ENCODE data around the gene ITPK1.

The ITPK1 gene

GRCh38 chr14:93033084-93033982, 82.4 kb downstream of the ITPK1 start:
- no peak for DNase-seq (ENCODE audit: insufficient read length, low spot score)

GRCh38 chr14:93032421-93032936, 83.2 kb downstream of the ITPK1 start:
- no peak for FAIRE-seq
- no peak for DNase-seq (ENCODE audit: insufficient read length, low spot score)

More at GRCh38 chr14:93033084-93033982, 82.4 kb downstream of the ITPK1 start:
- no peak for FAIRE-seq

DNA sequence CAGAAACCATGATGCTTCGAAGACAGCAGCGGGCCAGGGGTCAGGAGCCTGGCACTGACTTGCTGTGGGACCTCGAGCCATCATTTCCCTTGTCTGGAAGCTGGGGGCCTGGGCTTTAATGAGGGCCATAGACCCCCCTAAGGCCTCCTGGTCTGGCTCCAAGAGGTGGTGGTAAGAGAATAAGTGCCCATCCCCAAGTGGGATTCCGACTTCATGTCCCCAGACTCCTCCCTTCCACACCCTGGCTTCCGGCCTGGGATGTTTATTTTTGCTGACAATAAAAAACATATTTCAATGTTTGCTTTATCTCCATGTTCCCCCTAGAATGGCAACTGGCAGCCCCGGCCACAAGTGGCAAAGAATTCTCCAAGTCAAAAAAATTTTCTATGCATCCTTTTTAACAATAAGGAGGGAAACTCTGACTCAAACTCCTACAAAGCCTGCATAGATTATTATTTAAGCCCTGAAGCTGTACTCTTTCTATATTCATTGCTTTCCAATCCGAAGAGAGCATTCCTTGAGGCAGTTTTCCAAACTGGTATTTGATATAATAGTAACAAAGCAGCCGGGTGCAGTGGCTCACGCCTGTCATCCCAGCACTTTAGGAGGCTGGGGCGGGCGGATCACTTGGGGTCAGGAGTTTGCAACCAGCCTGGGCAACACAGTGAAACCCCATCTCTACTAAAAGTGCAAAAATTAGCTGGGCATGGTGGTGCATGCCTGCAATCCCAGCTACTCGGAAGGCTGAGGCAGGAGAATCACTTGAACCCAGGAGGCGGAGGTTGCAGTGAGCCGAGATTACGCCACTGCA, 84.0 kb downstream of the ITPK1 start:
- DNase-seq (ENCODE audit: insufficient read length, low spot score) (no peak), FAIRE-seq (no peak)

DNA sequence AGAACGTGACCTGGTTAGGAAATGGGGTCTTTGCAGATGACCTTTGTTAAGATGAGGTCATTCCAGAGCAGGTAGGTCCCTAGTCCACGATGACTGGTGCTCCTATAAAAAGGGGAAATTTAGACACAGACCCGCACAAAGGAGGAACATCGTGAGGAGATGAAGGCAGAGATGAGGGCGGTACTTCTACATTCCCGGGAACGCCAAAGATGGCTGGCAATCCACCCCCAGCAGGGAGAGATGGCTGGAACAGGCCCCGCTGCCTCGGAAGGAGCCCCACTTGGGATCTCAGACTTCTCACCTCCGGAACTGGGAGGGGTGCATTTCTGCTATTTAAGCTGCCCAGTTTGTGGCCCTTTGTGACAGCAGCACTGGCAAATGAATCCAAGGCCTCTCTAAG, 85.0 kb downstream of the ITPK1 start:
- FAIRE-seq = no peak

DNA sequence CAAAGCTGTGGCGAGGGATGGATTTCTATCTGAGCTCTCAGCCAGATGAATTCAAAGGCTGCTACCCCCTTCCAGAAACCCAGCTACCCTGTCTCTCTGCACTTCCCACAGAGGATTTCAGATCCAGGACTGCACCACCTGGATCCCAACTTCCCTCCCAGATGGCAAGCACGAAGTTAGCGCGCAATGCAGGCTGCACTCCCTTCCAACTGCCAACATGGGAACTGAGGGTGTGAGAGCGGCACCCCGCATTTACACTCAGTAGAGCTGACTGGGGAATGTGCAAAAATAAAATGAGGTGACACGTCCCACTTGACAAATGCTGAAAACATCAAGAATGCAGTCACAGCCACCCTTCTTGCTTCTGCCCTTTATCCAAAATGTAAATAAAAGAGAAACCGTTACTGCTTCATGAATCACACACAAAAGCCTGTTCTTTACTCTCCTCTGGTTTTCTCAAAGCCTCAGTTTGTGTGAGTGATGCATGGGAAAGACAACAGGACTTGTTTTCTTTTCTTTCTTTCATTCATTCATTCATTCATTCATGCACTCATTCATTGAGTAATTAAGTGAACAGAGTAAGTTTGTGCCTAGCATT, 85.7 kb downstream of the ITPK1 start:
- DNase-seq (ENCODE audit: insufficient read length, low spot score) = no peak
- no peak for FAIRE-seq

More for the DNA sequence above, 85.0 kb downstream of the ITPK1 start:
- no peak for DNase-seq (ENCODE audit: insufficient read length, low spot score)

DNA sequence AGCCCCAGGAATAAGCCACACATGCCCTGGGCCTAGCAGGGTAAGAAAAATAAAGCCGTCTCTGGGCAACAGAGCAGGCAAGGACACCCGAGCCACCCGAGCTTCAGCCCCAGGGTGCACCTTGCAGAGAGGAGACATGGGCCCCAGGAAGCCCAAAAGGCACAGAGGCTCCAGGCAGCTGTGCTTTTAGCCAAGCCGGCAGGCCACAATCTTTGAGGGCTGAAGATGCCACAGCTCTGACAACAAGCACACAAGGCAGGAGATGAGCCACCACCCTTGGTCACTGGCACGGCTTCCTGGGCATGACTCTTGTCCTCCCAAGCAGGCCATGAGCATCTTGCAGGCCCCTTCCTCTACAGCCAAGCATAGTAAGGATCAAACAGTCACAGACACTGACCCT, 86.3 kb downstream of the ITPK1 start:
- no peak for FAIRE-seq
- no peak for DNase-seq (ENCODE audit: insufficient read length, low spot score)

- FAIRE-seq (no peak), DNase-seq (ENCODE audit: insufficient read length, low spot score) (no peak)
Measured at GRCh38 chr14:93028724-93029076, 87.0 kb downstream of the ITPK1 start.

DNA sequence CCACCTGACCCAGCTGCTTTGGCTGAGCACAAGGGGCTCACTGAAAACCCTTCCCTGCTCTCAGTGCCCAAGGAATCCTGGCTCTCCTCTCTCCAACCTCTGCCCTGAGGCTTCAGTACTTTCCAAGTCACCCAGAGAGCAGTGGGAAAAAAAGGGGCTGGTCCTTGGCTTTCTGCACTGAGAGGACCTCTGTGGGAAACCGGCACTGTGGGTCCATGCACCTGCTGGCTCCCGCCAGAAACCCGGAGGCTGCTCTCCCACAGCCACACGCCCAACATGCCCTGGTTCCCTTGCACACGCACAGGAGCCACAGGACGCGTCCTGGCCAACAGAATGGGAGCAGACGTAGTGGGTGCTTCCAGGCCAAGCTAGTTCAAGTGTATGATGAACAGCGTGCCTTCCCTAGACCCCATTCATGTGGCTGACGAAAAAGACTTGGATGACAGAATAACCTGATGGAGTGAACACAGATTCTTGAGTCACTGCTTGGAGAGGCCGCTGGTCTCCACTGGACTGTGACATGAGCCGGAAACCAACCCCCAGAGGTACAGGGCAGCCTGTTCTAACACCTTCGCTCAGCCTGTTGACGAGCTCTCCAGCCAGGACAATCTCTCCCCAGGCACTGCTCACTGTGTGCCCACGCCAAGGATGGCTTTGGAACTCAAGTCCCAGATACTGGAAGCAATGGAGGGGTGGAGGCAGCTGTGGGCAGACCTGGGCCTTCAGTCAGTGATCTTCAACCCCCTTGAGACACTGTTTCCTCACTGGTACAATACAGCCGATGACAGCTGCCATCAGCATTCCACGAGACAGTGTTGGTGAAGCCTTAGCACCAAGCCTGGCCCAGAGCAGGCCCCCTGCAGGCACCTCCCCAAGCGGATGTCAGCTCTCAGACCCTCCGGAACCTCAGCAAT, 87.7 kb downstream of the ITPK1 start:
- DNase-seq (ENCODE audit: insufficient read length, low spot score) (no peak), FAIRE-seq (peak; percentile 13)

DNA sequence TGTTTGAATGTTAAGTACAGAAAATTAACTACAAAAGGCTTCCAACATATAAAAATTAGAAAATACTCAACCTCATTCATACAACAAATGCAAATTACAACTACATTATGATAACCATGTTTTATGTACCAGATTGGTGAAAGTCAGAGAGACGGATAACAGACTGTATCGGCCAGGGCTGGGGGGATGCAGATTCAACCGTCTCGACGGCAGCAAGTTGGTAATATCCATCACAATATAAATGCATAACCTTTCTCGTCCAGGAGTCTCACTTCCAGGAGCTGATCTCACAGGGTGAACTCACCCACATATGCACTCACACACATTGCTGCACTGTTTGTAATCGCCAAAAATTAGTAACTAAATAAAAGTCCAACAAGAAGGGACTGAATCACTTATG, 89.4 kb downstream of the ITPK1 start:
- DNase-seq (ENCODE audit: insufficient read length, low spot score) (no peak), FAIRE-seq (no peak)

- FAIRE-seq (no peak), DNase-seq (ENCODE audit: insufficient read length, low spot score) (no peak)
Measured at GRCh38 chr14:93025055-93025454, 90.7 kb downstream of the ITPK1 start.

DNA sequence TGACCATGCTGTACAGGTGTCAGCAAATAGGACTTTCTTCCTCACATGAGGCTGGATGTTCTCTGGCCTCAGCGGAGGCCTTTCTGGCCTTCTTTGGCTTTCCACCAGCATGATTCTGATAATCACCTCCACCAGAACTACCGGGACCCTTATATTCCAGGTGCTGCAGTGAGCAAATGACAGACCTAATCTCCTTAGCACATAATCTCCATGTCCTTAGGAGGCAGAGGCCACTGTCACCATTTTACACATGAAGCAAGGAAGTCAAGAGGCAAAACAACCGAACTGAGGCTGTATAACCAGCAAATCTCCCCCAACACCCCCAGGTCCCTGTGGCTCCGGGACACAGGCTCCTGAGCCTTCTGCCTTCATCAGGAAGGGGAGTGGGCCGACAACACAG, 91.2 kb downstream of the ITPK1 start:
- DNase-seq (ENCODE audit: insufficient read length, low spot score) (no peak), FAIRE-seq (no peak)

- DNase-seq (ENCODE audit: insufficient read length, low spot score) = no peak
- FAIRE-seq = no peak
Measured at GRCh38 chr14:93023802-93024434, 91.8 kb downstream of the ITPK1 start.

- FAIRE-seq (no peak), DNase-seq (ENCODE audit: insufficient read length, low spot score) (no peak)
Measured at GRCh38 chr14:93023039-93023438, 92.7 kb downstream of the ITPK1 start.

GRCh38 chr14:93019970-93020369, 95.8 kb downstream of the ITPK1 start:
- no peak for FAIRE-seq

GRCh38 chr14:93019367-93019843, 96.3 kb downstream of the ITPK1 start:
- DNase-seq (ENCODE audit: insufficient read length, low spot score) = no peak
- FAIRE-seq = no peak

More at GRCh38 chr14:93019970-93020369, 95.8 kb downstream of the ITPK1 start:
- no peak for DNase-seq (ENCODE audit: insufficient read length, low spot score)

GRCh38 chr14:93018366-93018765, 97.4 kb downstream of the ITPK1 start:
- no peak for FAIRE-seq
- no peak for DNase-seq (ENCODE audit: insufficient read length, low spot score)

DNA sequence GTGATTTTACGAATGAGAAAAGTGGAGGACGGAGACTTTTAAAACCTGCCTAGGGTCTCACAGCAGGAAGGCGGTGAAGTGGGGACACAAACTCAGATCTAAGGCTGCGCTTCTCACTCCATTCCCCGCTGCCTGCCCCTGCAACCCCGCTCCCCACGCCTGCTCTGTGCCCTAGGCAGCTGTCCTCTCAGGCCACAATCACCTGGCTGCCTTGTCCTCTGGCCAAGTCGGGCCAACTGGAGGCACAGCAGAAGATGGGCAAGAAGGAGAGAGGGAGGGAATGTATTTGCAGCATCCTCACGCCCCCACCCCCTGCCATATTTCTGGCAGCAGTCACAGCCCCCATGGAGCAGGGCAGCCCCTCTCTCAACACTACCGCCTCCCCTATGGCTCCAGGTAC, 97.8 kb downstream of the ITPK1 start:
- DNase-seq (ENCODE audit: insufficient read length, low spot score) (no peak), FAIRE-seq (no peak)

DNA sequence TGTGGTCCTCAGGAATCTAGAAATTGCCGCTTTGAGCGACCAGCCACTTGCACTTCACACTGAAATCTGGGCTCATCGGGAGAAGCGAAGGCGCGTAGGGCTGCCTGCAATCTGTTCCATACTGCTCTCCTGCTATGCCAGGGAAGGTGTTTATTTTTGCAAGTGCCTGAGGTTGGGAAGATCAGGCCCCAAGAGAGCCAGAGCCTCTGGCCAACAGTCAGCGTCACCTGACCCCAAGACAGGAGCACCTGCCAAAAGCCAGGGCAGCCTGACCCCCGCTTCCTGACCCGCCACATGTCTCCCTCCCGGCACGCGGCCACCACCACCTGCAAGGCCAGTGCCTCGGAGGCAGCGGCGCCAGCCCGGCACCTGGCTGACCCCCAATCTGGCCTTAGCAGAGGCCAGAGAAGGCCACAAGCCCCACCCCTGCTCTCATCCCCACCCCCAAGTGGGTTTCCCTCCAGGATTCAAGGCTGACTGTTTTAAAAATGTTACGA, 98.4 kb downstream of the ITPK1 start:
- DNase-seq (ENCODE audit: insufficient read length, low spot score) (no peak), FAIRE-seq (no peak)

DNA sequence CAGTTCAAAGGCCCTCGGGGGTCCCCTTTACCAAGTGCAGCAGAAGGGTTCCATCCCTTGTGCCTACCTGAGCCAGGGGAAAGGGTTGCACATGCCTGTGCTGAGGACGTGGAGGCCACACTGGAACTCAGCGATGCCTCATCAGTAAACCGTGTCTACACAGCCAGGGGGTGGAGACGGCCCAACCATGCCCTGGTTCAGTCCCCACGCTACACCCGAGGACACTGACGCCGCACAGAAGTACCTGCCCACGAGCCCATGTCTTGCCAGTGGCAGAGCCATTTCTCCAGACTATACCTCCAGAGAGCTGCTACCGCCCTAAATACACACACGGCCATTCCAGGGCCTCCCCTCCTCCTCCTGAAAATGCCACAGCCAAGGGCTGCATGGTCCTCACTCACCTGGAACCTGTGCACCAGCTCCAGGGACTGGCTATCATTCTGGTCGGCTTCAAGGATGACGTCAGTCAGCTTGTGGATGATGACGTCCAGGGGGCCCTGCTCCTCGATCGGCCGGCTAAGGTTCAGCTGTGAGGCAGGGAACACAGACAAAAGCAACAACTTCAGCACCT, 99.4 kb downstream of the ITPK1 start:
- FAIRE-seq = no peak

More for the DNA sequence above, 99.4 kb downstream of the ITPK1 start:
- no peak for DNase-seq (ENCODE audit: insufficient read length, low spot score)
